ENCODE measurements around the gene ZMYM2. TPM values are rescaled to one million over a fixed set of nuclear protein-coding genes. Genes with fewer than 3 reads are reported as not detected.

Gene ZMYM2
- 11.6 and 29.5 TPM in 2 replicates for polyA plus RNA-seq (2011; rRNA removed)
- polyA minus RNA-seq (2011; rRNA and poly(A)+ RNA removed) = 22.2 and 23.1 TPM in 2 replicates

DNA sequence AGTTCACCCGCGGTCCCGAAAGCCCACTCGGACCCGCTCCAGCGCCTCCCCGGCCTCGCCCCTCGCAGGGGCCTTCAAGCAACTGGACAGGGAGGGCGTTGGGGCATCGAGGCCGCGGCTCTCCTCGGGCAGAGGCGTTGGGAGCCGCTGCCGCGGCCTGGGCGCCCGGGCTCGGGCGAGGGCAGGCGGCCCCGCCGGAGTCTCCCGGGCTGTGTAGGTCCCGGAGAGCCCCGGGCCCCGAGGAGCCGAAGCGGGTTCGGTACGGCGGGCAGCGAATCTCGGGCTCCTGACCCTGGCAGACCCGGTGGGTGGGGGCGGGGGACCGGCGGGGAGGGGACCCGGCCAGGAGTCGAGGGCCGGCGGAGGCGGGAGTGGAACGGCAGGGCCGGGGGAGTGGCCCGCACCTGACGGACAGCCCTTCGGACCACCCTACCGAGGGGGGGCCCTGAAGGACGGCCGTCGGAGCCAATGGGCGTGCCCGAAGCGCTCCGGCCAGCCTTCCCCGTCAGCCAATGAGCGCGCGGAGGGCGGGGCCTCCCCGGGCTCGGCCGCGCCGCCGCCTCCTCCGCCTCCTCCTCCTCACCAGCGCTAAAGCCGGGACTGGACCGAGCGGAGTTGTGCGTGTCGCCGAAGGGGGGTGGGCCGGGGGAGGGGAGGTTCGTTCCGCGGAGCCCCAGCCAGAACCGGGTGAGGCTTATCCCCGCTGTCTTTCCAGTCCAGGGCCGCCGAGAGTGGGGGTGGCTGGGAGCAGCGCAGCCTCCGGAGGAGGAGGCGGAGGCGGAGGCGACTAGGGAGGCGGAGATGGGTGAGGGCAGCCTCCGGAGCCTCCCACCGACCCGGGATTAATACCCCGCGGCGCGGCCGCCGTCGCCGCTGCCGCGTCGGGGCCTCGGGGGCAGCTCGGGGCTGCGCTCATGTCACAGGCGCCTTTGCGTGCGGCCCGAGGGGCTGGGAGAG lies at the start of gene ZMYM2:
Gene ZMYM2, plus strand, starts transcription at position 573 of the 957 bp plus-strand sequence. CDS start 34,346 bp downstream, outside the sequence.
- no peaks in the 10 kb centered on the region for H3K36me3 ChIP-seq (ENCODE audit: control insufficient read depth, insufficient read depth, low read length)
- H3K27me3 ChIP-seq (ENCODE audit: control insufficient read depth, insufficient read depth, low read length) = no peaks in the 10 kb centered on the region
- ChIA-PET CTCF (interaction anchor here (0.5 to 0.9 kb wide), 4 partner anchors 31 to 106 kb away, joined by 3 to 4 read pairs (median 3); no protein-coding TSS in a partner anchor), POLR2A (no interaction called here)
- DNase-seq (ENCODE audit: low read depth) = peak; percentile 74
- peak within 1 kb of the TSS; percentile 74 for H3K4me3 ChIP-seq (ENCODE audit: low read depth, low read length)
- no peak for TF ChIP-seq CTCF (IDR thresholded peaks at IDR 0.05; ENCODE audit: insufficient read depth, low read depth, low read length)

DNA sequence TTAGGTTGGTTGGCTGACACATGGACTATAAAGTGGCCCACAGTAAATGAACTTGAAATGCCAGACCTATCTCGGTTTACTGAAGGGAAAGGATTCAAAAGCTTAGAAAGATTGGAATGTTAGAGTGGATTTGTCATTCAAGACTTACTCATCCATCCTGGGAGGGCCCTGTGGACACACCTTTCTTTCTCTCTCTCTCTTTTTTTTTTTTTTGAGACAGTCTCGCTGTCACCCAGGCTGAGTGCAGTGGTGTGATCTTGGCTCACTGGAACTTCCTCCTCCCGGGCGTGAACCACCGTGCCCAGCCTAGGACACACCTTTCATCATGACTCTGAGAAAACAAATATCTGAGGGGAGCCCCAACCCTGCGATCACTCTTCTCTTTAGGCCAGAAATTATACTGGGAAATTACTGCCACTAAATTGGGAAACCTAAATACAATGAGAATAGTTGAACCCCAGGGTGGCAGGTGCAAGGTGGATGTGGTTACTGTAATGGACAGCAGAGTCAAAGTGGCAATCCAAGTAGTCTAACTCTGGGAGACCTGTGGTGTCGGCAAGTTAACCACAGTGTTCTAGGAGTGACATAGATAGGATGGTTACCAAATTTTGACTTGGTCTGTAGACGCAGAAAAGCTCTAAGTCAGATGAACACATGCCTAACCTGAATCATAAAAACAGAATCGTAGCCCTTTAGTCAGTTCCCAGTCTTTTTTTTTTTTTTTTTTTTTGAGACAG lies 48.0 kb upstream of the ZMYM2 start:
- CTCF ChIA-PET = no interaction called here
- peak; percentile 1 for DNase-seq (ENCODE audit: low read depth)

GRCh38 chr13:19927117-19927748 lies 31.3 kb upstream of the ZMYM2 start:
- peak; percentile 50 for TF ChIP-seq CTCF (IDR thresholded peaks at IDR 0.05; ENCODE audit: insufficient read depth, low read depth, low read length)
- H3K4me3 ChIP-seq (ENCODE audit: low read depth, low read length) = no peak overlapping the region
- H3K36me3 ChIP-seq (ENCODE audit: control insufficient read depth, insufficient read depth, low read length) = no peaks in the 10 kb centered on the region
- no peaks in the 10 kb centered on the region for H3K27me3 ChIP-seq (ENCODE audit: control insufficient read depth, insufficient read depth, low read length)
- POLR2A ChIA-PET = no interaction called here
- DNase-seq (ENCODE audit: low read depth) = peak; percentile 9
- CTCF ChIA-PET = interaction anchor here (0.6 to 1.7 kb wide), 9 partner anchors 11 to 1269 kb away, joined by 3 to 11 read pairs (median 4); partner anchors contain the start of gene GJA3

More for the DNA sequence above, 48.0 kb upstream of the ZMYM2 start:
- H3K4me3 ChIP-seq (ENCODE audit: low read depth, low read length) = no peak overlapping the region
- POLR2A ChIA-PET = no interaction called here
- no peak for TF ChIP-seq CTCF (IDR thresholded peaks at IDR 0.05; ENCODE audit: insufficient read depth, low read depth, low read length)
- no peaks in the 10 kb centered on the region for H3K27me3 ChIP-seq (ENCODE audit: control insufficient read depth, insufficient read depth, low read length)
- H3K36me3 ChIP-seq (ENCODE audit: control insufficient read depth, insufficient read depth, low read length) = no peaks in the 10 kb centered on the region

DNA sequence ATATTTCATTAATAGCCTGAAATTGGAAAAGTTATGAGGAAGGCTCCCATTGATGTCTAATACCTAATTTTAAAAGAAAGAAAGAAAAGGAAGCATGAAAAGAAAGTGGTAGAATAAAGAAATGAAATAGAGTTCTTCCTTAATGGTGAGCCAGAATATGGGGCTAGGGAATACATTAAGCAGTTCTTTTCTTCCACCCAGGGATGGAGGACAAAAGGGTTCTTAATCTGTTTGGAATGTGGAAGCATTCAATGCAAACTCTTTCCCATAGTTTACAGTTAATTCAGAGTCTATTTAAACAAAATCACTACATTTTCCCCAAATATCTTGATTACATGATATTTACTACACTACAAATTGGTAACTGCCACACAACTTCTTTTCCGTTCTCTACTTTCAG lies 18.4 kb upstream of the ZMYM2 start:
- ChIA-PET POLR2A (no interaction called here), CTCF (no interaction called here)
- Histone ChIP-seq H3K36me3 (ENCODE audit: control insufficient read depth, insufficient read depth, low read length) (no peaks in the 10 kb centered on the region), H3K4me3 (ENCODE audit: low read depth, low read length) (no peak overlapping the region), H3K27me3 (ENCODE audit: control insufficient read depth, insufficient read depth, low read length) (peaks cover 1% of the 10 kb centered on the region; the same call in 1 of the 2 replicates)
- TF ChIP-seq CTCF (IDR thresholded peaks at IDR 0.05; ENCODE audit: insufficient read depth, low read depth, low read length) = no peak
- DNase-seq (ENCODE audit: low read depth) = no peak
